Measurements from ENCODE around the gene PNKD.

The PNKD gene

GRCh38 chr2:218320704-218321336 is 50.5 kb downstream of the PNKD start:
- ChIA-PET CTCF (interaction anchor here (1.0 kb wide), 1 partner anchor 13 kb away, joined by 3 read pairs; no protein-coding TSS in a partner anchor), POLR2A (ENCODE audit: low non-redundant PET) (no interaction called here)
- TF ChIP-seq, protein P1, sequence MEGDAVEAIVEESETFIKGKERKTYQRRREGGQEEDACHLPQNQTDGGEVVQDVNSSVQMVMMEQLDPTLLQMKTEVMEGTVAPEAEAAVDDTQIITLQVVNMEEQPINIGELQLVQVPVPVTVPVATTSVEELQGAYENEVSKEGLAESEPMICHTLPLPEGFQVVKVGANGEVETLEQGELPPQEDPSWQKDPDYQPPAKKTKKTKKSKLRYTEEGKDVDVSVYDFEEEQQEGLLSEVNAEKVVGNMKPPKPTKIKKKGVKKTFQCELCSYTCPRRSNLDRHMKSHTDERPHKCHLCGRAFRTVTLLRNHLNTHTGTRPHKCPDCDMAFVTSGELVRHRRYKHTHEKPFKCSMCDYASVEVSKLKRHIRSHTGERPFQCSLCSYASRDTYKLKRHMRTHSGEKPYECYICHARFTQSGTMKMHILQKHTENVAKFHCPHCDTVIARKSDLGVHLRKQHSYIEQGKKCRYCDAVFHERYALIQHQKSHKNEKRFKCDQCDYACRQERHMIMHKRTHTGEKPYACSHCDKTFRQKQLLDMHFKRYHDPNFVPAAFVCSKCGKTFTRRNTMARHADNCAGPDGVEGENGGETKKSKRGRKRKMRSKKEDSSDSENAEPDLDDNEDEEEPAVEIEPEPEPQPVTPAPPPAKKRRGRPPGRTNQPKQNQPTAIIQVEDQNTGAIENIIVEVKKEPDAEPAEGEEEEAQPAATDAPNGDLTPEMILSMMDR (conservative IDR thresholded peaks at IDR 0.05; ENCODE audit: low read depth), result no peak
- DNase-seq (ENCODE audit: low spot score), result no peak
- no peak overlapping the region for H3K27ac ChIP-seq

DNA sequence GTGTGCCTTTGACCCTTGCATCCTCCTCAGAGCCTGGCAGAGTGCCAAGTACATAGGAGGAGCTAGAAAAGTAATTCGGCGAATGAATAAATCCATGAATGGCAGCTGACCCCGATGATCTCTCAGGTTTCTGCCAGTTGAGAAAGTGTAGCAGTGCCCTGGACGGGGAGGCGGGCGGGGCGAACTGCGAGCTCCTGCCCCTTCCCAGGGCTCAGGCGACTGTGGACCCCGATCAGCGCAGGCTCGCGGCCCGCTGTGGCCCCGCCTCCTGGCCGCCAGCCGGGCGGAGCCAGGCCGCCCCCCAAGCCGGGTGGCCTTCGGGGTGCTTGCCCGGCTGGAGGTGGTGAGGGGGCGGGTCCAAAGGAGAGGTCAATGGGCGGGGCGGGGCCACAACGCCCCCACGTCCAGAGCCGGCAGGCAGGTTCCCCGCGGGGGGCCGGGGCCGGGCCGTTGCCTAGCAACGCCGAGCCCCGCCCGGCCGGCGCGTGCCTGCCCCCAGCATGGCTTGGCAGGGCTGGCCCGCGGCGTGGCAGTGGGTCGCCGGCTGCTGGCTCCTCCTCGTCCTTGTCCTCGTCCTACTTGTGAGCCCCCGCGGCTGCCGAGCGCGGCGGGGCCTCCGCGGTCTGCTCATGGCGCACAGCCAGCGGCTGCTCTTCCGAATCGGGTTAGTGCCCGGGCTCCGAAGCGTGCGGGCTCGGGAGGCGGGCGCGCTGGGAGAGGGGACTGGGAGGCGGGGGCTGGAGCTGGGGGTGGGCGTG is 52.6 kb downstream of the PNKD start:
- DNase-seq (ENCODE audit: low spot score), result peak; percentile 82
- TF ChIP-seq, protein P1 (conservative IDR thresholded peaks at IDR 0.05; ENCODE audit: low read depth), result no peak
- CTCF ChIA-PET, result interaction anchor here (0.6 to 1.7 kb wide), 4 partner anchors 21 to 68 kb away, joined by 3 to 5 read pairs (median 4); partner anchors contain the start of gene CATIP
- POLR2A ChIA-PET (ENCODE audit: low non-redundant PET), result interaction anchor here (0.5 to 0.6 kb wide), 2 partner anchors 8 to 519 kb away, joined by 3 read pairs; no protein-coding TSS in a partner anchor
- peak overlapping the region; percentile 81 for H3K27ac ChIP-seq

GRCh38 chr2:218323526-218324472 is 53.5 kb downstream of the PNKD start:
- ChIA-PET POLR2A (ENCODE audit: low non-redundant PET) (no interaction called here), CTCF (interaction anchor here (0.6 kb wide), 1 partner anchor 22 kb away, joined by 3 read pairs; no protein-coding TSS in a partner anchor)
- DNase-seq (ENCODE audit: low spot score), result peak; percentile 42
- TF ChIP-seq, protein P1 (conservative IDR thresholded peaks at IDR 0.05; ENCODE audit: low read depth), result no peak
- peak overlapping the region; percentile 81 for H3K27ac ChIP-seq

GRCh38 chr2:218325566-218326160 is 55.3 kb downstream of the PNKD start:
- TF ChIP-seq, protein P1 (conservative IDR thresholded peaks at IDR 0.05; ENCODE audit: low read depth), result no peak
- ChIA-PET CTCF (no interaction called here), POLR2A (ENCODE audit: low non-redundant PET) (no interaction called here)
- no peak for DNase-seq (ENCODE audit: low spot score)
- no peak overlapping the region for H3K27ac ChIP-seq

DNA sequence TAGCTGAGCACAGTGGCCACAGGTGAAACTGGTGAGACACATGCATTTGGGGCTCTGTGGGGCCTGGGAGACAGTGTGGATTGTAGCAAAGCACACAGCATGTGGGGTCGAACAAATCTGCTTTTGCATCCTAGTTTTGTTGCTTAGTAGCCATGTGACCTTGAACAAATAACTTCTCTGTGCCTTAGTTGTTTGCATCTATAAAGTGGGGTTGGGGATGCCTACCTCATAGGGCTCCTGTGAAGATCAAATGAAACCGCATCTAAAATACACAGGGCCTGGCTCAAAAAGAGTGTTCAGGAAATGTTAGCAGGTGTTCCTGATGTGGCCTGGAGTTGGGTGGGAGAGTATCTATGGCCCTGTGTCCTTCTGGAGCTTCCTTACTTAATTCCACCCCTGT is 56.0 kb downstream of the PNKD start:
- no peak overlapping the region for H3K27ac ChIP-seq
- TF ChIP-seq, protein P1 (conservative IDR thresholded peaks at IDR 0.05; ENCODE audit: low read depth), result no peak
- POLR2A ChIA-PET (ENCODE audit: low non-redundant PET), result no interaction called here
- CTCF ChIA-PET, result interaction anchor here (0.5 kb wide), 1 partner anchor 385 kb away, joined by 3 read pairs; the partner anchor contains the start of gene TTLL4
- DNase-seq (ENCODE audit: low spot score), result no peak

Measured in RWPE1 (cell line).